Measurements from ENCODE around the gene IL6.
"Not testable (repeated sequence)": the region's sequence is repeated elsewhere in the genome, so short reads cannot be mapped to it uniquely, and the experiment has no call there.

The IL6 gene

GRCh38 chr7:22726907-22727713 lies at the start of gene IL6:
Gene IL6, plus strand, starts transcription at chr7:22727200. Its CDS starts 63 bp downstream, at chr7:22727263.
- H3K4me3 ChIP-seq (ENCODE audit: low read depth, low read length) = peak within 1 kb of the TSS; percentile 75
- peak within 1 kb of the TSS; percentile 96 for H3K27ac ChIP-seq
- H3K36me3 ChIP-seq (replicated peaks) = peaks cover 18% of the 10 kb centered on the region
- DNase-seq = peak; percentile 94
- no peak for TF ChIP-seq CTCF (IDR thresholded peaks at IDR 0.05; ENCODE audit: low read depth, low read length, missing control alignments)
- in situ Hi-C loops (cut with HindIII; ENCODE audit: low pct_ligation_motif_present, low sequenced_read_pairs) = loop anchor here (25.0 kb wide), 1 partner anchor 165 kb away; no protein-coding TSS in a partner anchor
- no peaks in the 10 kb centered on the region for H3K27me3 ChIP-seq (replicated peaks)

GRCh38 chr7:22677263-22677662 lies 49.7 kb upstream of the IL6 start:
- in situ Hi-C loops (cut with HindIII; ENCODE audit: low pct_ligation_motif_present, low sequenced_read_pairs); H3K36me3 ChIP-seq (replicated peaks); H3K4me3 ChIP-seq (ENCODE audit: low read depth, low read length); H3K27ac ChIP-seq; DNase-seq; H3K27me3 ChIP-seq (replicated peaks): not testable (repeated sequence)

GRCh38 chr7:22677680-22678079 lies 49.3 kb upstream of the IL6 start:
- no peak overlapping the region for H3K4me3 ChIP-seq (ENCODE audit: low read depth, low read length)
- in situ Hi-C loops (cut with HindIII; ENCODE audit: low pct_ligation_motif_present, low sequenced_read_pairs) = no loop called here
- H3K36me3 ChIP-seq (replicated peaks) = no peaks in the 10 kb centered on the region
- no peaks in the 10 kb centered on the region for H3K27me3 ChIP-seq (replicated peaks)
- TF ChIP-seq CTCF (IDR thresholded peaks at IDR 0.05; ENCODE audit: low read depth, low read length, missing control alignments) = no peak
- no peak for DNase-seq
- H3K27ac ChIP-seq = no peak overlapping the region

- Histone ChIP-seq H3K27me3 (replicated peaks) (no peaks in the 10 kb centered on the region), H3K4me3 (ENCODE audit: low read depth, low read length) (no peak overlapping the region), H3K27ac (no peak overlapping the region), H3K36me3 (replicated peaks) (no peaks in the 10 kb centered on the region)
- in situ Hi-C loops (cut with HindIII; ENCODE audit: low pct_ligation_motif_present, low sequenced_read_pairs) = no loop called here
- DNase-seq = no peak
- no peak for TF ChIP-seq CTCF (IDR thresholded peaks at IDR 0.05; ENCODE audit: low read depth, low read length, missing control alignments)
Measured at GRCh38 chr7:22680482-22680911, 46.5 kb upstream of the IL6 start.

- Histone ChIP-seq H3K27ac (no peak overlapping the region), H3K4me3 (ENCODE audit: low read depth, low read length) (no peak overlapping the region)
- in situ Hi-C loops (cut with HindIII; ENCODE audit: low pct_ligation_motif_present, low sequenced_read_pairs) = no loop called here
Measured at GRCh38 chr7:22681312-22681711, 45.7 kb upstream of the IL6 start.

More at GRCh38 chr7:22681312-22681711, 45.7 kb upstream of the IL6 start:
- no peak for TF ChIP-seq CTCF (IDR thresholded peaks at IDR 0.05; ENCODE audit: low read depth, low read length, missing control alignments)
- no peaks in the 10 kb centered on the region for H3K36me3 ChIP-seq (replicated peaks)
- DNase-seq = no peak
- no peaks in the 10 kb centered on the region for H3K27me3 ChIP-seq (replicated peaks)

Data from brain microvascular endothelial cell (primary cell).